ENCODE measurements around the gene EID3.

Gene EID3

DNA sequence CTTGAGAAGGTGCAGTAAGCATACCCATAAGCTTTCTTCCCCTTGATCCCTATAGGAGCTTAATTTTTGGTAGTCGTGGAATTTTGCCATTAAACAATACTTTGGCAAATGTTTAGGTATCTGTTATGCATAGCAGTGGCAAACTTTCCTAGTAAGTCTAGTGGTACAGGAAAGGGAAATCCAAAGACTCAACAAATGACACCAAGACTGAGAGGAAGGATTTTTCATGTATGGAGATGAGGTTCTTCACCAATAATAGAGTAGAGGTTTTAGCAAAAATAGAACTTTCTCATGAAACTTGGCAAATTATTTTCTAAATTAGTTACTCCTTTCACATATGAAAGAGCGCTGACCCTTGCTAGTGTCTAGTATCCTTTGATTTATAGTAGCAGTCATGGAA, 2.8 kb downstream of the EID3 start:
- no peak for DNase-seq (ENCODE audit: low read depth in 2 of 2)
- no peak overlapping the region for H3K4me3 ChIP-seq (replicated peaks in 1 of 2; ENCODE audit: low read depth in 2 of 2, low read length in 2 of 2)
- TF ChIP-seq, protein P1, sequence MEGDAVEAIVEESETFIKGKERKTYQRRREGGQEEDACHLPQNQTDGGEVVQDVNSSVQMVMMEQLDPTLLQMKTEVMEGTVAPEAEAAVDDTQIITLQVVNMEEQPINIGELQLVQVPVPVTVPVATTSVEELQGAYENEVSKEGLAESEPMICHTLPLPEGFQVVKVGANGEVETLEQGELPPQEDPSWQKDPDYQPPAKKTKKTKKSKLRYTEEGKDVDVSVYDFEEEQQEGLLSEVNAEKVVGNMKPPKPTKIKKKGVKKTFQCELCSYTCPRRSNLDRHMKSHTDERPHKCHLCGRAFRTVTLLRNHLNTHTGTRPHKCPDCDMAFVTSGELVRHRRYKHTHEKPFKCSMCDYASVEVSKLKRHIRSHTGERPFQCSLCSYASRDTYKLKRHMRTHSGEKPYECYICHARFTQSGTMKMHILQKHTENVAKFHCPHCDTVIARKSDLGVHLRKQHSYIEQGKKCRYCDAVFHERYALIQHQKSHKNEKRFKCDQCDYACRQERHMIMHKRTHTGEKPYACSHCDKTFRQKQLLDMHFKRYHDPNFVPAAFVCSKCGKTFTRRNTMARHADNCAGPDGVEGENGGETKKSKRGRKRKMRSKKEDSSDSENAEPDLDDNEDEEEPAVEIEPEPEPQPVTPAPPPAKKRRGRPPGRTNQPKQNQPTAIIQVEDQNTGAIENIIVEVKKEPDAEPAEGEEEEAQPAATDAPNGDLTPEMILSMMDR (IDR thresholded peaks at IDR 0.05; ENCODE audit: low read depth, low read length): no peak

DNA sequence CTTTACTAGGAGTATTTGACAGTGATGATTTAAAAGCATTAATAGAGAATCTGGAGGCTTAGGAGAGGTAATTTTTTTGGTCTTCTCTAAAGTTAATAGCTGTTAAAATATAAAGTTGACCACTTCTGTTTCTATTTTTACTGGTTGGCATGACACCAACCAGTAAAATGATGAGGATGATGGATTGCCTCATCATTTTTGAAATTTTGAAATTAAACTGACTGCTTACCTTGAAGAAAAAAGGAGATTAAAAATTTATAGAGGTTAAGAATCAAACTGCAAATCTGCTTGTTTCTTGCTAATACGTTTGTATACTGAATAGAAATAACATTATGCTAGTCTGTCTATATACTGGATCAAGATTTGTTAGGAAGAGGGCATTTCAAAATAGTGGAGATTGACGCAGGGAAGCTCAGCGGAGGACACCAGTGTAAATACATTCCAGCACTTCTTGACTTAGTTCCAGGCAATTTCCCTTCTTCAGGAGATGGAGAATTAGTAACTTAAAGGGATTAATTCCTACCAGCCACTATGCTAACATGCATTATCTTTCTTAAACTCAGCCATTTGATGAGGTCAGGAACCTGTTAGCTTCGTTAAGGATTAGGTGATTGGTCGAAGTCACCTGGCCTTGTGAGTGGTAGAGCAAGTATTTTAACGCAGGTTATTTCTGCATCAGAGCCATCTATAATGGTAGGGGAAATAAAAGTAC, 3.6 kb downstream of the EID3 start:
- TF ChIP-seq, protein P1 (IDR thresholded peaks at IDR 0.05; ENCODE audit: low read depth, low read length): no peak
- DNase-seq (ENCODE audit: low read depth in 2 of 2): no peak

DNA sequence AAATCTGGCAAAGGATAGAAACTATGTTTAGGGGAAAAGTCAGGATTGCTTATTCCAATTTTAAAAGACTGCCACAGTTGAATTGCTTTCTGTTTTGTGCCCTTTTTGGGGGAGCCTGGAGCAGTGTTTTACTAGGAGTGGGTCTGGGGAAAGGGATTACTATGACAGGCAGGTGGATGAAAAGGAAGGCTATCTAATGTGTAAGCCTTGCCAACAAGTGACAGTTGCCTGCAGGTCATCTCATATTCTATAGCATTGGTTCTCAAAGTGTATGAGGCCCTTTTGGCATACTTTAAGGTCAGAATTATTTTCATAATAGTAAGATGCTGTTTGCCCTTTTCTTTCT, 4.1 kb downstream of the EID3 start:
- no peak for DNase-seq (ENCODE audit: low read depth in 2 of 2)
- no peak overlapping the region for H3K4me3 ChIP-seq (replicated peaks in 1 of 2; ENCODE audit: low read depth in 2 of 2, low read length in 2 of 2)
- TF ChIP-seq, protein P1 (IDR thresholded peaks at IDR 0.05; ENCODE audit: low read depth, low read length): no peak

More for the DNA sequence above, 3.6 kb downstream of the EID3 start:
- no peak overlapping the region for H3K4me3 ChIP-seq (replicated peaks in 1 of 2; ENCODE audit: low read depth in 2 of 2, low read length in 2 of 2)

DNA sequence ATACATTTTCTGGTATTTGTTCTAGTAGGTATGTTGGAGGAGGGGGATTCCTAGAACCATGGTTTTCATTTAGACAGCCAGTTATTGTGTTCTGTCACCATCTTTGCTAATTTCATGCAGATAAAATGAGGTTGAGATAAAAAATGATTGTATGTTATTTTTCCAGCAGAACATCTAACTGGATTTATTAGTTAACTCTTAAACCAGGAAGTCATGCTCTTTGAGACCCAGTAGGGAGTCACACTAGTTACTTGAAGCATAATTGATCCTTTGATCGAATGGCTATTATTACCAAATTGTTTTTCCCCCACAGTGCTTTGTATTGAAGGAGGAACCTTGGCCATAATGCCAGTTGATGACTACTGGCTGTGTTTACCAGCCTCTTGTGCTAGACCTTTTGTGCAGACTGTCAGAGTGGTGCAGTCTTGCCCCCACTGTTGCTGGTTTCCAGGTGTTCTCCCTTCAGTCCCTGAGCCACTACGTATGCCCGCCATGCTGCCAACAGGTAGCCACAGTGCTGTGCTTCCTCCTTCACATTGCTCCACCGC, 6.0 kb downstream of the EID3 start:
- TF ChIP-seq, protein P1 (IDR thresholded peaks at IDR 0.05; ENCODE audit: low read depth, low read length): no peak
- H3K4me3 ChIP-seq (replicated peaks in 1 of 2; ENCODE audit: low read depth in 2 of 2, low read length in 2 of 2): no peak overlapping the region
- no peak for DNase-seq (ENCODE audit: low read depth in 2 of 2)

DNA sequence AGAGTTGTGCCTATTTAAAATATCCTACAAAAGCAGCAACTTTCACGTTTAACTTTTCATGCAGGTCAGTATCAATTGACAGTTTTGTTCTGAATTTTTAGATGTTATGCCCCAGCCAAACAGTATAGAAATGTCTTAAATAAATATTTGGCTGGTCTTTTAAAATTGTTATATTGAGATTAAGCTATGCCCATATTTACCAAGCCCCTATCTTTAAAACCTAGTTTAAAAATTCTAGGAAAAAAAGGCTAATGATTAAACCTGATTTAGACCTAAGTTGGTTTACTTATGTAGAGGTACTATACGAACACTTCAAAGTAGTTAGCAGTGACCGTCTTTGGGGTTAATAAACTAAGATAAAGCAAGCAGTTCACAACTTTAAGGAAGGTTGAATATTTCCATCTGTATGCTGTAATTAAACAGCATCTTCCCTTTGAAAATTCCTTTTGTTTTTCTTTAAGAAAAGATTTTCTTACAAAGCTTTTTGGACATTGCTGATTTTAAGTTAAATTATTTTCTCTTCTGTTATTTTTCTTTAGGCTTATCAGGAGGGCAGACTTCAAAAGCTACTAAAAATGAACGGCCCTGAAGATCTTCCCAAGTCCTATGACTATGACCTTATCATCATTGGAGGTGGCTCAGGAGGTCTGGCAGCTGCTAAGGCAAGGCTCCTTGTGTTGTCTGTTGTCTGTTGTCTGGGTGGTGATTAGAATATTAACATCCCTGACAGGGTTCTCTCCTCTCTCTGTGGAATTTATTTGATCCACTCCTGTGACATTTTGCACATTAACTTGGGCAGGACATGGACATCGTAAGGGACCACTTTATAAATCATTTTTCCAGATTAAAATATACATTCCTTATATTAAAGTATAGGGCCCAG, 7.5 kb downstream of the EID3 start:
- no peak overlapping the region for H3K4me3 ChIP-seq (replicated peaks in 1 of 2; ENCODE audit: low read depth in 2 of 2, low read length in 2 of 2)
- DNase-seq (ENCODE audit: low read depth in 2 of 2): no peak
- TF ChIP-seq, protein P1 (IDR thresholded peaks at IDR 0.05; ENCODE audit: low read depth, low read length): no peak

DNA sequence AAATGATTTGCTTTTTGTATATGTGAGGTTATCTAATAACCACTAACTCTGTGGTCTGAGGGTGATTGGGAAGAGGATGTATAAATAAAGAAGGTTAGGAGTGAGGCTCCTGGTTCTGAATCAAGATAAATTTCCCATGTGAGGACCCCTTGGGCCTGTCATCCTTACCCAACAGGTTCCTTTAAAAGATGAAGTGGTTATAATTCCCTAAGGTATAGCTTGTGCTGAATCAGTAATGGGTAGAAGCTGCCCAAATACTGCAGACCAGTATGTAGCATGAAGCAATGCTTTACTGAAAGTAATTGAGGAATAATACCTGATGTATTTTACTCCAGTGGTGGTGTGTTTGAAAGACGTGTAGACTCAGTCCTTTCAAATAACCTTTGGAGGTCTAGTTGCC, 8.7 kb downstream of the EID3 start:
- TF ChIP-seq, protein P1 (IDR thresholded peaks at IDR 0.05; ENCODE audit: low read depth, low read length): no peak
- no peak overlapping the region for H3K4me3 ChIP-seq (replicated peaks in 1 of 2; ENCODE audit: low read depth in 2 of 2, low read length in 2 of 2)
- no peak for DNase-seq (ENCODE audit: low read depth in 2 of 2)
